ENCODE results near the gene CDC14A.
"Not testable (repeated sequence)": the region's sequence is repeated elsewhere in the genome, so short reads cannot be mapped to it uniquely, and the experiment has no call there.

CDC14A gene

GRCh38 chr1:100352267-100353070, at the start of gene CDC14A:
Gene CDC14A, plus strand, starts transcription at chr1:100352506. Its CDS starts 449 bp downstream, at chr1:100352955.
- peak; percentile 66 to 89 for DNase-seq

DNA sequence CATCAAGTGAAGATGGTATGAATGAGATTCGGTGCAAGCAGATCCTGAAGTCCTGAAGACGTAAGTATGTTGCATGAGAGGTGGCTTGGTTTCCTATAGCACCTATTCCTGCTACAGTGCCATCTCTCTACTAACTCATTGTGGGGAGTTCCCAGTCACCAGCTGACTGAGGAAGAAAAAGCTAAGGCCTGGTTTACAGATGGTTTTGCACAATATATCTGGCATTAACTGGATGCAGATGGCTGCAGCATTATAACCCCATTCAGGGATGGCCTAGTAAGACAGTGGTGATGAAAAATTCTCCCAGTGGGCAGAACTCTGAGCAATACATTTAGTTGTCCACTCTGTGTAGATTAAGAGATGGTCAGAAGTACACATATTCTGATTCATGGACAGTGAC, 49.6 kb upstream of the CDC14A start:
- no peak for DNase-seq

- no peak for DNase-seq
These were observed 48.1 kb upstream of the CDC14A start for GRCh38 chr1:100304227-100304626.

DNA sequence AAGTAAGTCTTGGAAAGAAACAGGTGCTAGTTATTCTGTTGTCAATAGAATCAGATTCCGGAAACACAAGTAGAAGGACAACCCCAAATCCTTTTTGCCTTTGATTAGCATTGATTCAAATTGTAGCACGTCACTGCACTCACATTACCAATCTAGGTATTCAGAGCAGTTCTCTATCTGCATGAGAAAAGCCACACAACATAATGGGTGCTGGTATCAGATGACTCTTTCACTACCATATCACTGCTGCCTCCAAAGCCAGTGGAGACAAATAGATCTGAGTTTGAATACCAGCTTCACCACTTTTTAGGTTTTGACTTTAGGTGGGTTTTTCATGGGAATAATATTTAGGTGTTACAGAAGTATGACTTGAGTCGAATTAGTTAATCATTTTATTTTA, 47.4 kb upstream of the CDC14A start:
- DNase-seq: no peak

DNA sequence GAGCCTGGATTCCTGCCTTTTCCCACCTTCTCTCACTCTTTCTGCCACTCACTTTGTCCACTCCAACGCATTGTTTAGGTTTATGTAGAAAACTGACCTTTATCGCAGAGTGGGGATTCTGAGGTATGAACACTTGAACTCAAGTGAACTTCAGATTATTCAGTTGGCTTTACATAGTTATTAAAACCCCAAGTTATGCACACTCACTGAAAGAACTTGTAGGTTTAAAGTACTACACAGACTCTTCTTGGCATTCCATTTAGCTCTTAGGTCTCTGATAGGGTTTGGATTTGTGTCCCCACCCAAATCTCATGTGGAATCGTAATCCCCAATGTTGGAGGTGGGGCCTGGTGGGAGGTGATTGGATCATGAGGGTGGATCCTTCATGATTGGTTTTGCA, 46.4 kb upstream of the CDC14A start:
- no peak for DNase-seq

DNA sequence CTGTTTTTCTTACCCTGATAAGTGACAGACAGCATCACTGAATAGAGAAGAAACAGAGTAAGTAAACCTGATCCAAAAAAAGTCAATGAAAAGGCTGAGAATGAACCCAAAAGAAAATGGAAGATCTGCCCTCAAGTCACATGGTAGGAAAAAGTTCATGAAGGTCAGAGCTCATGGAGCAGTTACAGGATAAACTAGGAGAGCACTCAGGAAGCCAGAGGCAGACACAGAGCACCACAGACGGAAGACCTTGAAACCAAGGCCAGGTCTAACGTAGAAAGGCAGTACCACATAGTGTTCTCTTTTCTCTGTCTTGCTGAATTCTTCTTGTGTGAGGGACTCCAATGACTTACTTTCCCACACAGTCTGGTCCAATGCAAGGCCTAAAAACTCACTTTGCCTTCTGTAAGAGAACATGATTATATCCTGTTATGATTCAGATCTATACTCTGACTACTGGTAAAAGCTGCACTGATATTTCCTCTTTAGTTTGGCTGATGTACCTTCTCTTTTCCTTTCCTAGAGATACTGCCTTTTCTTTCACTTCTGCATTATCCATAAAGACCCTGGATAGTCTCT, 45.5 kb upstream of the CDC14A start:
- no peak for DNase-seq

- DNase-seq: peak in 1 of 2 donors; percentile 4
These were observed 43.5 kb upstream of the CDC14A start for GRCh38 chr1:100308777-100309176.

GRCh38 chr1:100309863-100310262, 42.4 kb upstream of the CDC14A start:
- no peak for DNase-seq

- DNase-seq: no peak
These were observed 38.9 kb upstream of the CDC14A start for GRCh38 chr1:100313382-100313781.

- no peak for DNase-seq
These were observed 35.7 kb upstream of the CDC14A start for GRCh38 chr1:100316622-100317021.

GRCh38 chr1:100320311-100321099, 31.8 kb upstream of the CDC14A start:
- DNase-seq: no peak

DNA sequence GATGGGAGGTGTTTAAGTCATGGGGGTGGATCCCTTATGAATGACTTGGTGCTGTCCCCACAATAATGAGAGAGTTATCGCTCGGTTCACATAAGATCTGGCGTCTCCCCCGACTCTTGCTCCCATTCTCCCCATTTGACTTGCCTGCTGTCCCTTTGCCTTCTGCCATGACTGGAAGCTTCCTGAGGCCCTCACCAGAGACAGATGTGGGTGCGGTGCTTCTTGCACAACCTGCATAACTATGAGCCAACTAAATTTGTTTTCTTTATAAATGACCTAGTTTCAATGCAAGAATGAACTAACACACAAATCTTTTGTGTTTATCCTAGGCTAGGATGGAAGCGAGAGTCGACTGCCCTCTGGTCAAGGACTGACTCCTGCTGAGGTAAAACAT, 31.2 kb upstream of the CDC14A start:
- no peak for DNase-seq

- no peak for DNase-seq
These were observed 30.8 kb upstream of the CDC14A start for GRCh38 chr1:100321506-100321905.

DNA sequence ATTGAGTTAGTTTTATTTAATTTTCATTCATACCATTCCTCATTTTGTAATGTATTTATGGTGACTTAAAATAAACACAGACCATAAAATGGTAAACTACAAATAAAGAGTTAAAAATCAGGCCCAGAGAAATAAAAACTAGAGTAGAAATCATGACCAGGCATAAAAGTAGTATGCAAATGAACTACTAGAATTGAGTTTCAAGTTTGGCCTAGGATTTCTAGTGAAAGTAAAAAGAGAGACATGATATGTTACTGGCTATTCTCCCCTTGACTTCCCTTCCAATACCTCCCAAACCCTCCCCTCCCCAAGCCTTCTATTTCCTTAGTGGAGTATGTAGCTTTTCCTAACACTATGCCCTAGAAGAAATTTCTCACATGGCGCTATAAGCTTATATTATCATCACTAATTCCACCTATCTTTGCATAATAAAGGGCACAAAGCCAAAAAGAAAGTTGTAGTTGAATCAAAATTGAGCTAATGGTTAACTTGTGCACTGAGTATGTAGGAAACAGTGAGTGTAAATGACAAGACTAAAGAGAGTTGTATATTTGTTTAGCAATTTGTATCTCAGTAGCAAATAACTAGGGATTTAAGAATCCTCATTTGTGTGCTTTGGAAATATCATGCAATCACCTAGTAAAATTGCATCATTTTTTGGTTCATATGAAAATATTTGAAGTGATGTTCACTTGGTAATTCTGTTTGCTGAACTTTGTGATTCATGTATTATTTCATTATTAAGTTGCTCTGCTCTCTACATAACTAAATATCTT, 29.7 kb upstream of the CDC14A start:
- no peak for DNase-seq

DNA sequence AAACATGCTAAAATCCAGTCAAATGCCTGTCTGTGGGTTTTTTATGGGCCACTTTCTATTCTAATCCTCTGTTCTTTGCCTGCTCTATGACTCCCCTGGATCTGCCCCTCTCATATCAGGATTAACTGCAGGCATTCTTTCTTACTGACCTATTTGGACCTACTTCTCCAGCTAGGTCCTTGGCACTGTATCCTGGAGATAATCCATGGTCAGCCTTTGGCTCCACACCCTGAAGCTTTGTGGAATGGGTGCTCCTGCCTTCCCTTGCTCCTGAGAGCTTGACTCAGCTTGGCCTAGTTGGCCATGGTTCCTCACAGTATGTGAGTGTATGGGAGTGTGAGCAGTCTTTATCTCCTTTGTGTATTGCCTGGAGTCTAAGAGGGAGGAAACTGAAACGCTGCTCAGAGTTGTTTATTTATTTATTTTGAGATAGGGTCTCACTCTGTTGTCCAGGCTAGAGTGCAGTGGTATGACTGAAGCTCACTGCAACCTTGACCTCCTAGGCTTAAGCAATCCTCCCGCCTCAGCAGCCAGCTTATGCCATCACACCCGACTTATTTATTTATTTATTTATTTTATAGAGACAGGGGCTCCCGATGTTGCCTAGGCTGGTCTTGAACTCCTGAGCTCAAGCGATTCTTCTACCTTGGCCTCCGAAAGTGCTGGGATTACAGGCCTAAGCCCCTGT, 28.7 kb upstream of the CDC14A start:
- no peak for DNase-seq

DNA sequence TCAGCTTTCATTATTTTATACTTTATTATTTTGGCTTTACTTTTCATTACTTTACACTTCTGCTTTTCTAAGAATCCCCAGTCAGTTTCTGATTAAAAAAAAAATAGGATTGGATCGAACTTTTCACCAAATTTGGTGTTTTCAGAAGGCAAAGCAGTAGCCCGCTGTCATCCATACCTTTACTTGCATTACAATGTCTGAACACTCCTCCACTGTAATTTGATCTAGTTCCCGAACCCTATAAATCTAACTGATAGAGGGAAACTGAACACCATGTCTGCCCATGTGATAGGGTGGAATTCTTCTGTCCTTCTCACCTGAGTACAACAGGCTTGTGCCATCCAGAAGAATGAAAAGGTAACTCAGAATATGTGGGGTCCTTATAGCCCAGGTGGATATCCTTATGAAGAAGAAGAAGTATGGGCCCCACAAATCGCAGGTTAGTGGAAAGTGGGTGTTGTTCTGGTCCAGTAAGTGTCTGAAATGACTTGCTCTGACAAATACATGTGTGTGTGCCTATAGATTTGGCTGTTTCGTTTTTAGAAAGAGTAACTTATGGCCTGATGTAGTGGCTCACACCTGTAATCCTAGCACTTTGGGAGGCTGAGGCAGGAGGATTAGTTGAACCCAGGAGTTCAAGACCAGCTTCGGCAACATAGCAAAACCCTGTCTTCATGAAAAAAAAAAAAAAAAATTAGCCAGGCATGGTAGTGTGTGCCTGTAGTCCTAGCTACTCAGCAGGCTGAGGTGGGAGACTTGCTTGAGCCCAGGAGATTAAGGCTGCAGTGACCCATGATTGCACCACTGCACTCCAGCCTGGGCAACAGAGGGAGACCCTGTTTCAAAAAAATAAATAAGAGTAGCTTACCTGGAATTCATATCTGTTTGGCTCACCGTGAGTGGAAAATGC, 26.6 kb upstream of the CDC14A start:
- no peak for DNase-seq

GRCh38 chr1:100326325-100326670, 26.0 kb upstream of the CDC14A start:
- not testable (repeated sequence) for DNase-seq

DNA sequence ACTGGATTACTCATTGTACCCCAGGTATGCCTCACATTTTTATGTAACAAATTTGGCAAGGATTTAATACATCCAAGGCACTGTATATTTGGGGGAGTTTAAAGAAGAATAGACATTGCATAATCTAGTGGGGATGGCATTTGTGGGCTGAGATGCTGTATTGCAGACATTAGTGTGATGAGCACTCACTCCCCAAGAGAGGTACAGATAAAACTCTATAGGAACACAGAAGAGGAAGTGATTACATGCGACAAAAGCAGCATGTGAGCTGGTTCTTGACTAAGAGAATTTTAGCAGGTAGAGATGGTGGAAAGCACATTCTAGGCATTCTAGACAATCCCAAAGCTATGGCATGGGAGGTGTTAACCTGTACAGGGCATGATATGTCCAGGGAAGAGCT, 24.2 kb upstream of the CDC14A start:
- no peak for DNase-seq

DNA sequence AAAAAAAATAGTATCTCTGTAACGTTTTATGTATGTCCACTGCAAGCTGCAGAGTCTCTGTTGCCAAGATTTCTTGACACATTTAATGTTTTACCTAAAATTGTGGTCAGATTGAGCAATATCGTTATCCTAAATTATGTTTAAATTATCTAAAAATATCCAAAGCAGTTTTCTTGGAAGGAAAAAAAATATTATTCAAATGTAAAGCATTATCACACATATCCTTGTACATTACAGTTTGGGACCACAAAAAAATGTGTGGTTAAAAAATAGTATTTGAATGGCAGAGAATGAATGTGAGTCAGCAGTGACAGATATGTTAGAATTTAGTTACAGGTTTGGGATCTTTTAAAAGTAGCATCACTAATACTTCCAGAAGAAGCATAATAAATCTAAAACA, 21.2 kb upstream of the CDC14A start:
- not testable (repeated sequence) for DNase-seq

DNA sequence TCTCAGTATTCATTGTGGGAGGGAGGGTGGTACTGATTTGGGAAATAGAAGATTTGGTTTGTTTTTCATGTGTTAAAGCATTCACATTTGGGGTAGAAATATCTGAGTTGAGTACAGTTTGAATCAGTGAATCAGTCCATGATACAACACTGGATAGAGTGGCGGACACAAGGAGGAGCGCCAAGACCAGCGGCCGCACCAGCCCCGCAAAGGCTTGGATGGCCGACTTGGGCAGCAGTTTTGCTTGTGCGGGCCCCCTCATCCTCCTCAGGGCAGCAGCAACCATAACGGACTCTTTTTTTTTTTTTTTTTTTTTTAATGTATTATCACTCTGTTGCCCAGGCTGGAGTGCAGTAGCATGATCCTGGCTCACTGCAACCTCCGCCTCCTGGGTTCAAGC, 20.0 kb upstream of the CDC14A start:
- no peak for DNase-seq

GRCh38 chr1:100335436-100335835, 16.9 kb upstream of the CDC14A start:
- no peak for DNase-seq

All from bone marrow (tissue), 2 donors.